ENCODE measurements around the gene DNAJC16. TPM values are rescaled to one million over a fixed set of nuclear protein-coding genes. Genes with fewer than 3 reads are reported as not detected.
A peak's percentile ranks its signal among the peaks of the same experiment; 100 is the strongest.

The DNAJC16 gene
- total and polyA plus RNA-seq, 2 of the 13 experiments (the other 11 are each of a cell fraction or from before 2014, with no cell fraction given), result 11.4 to 15.4 TPM

DNA sequence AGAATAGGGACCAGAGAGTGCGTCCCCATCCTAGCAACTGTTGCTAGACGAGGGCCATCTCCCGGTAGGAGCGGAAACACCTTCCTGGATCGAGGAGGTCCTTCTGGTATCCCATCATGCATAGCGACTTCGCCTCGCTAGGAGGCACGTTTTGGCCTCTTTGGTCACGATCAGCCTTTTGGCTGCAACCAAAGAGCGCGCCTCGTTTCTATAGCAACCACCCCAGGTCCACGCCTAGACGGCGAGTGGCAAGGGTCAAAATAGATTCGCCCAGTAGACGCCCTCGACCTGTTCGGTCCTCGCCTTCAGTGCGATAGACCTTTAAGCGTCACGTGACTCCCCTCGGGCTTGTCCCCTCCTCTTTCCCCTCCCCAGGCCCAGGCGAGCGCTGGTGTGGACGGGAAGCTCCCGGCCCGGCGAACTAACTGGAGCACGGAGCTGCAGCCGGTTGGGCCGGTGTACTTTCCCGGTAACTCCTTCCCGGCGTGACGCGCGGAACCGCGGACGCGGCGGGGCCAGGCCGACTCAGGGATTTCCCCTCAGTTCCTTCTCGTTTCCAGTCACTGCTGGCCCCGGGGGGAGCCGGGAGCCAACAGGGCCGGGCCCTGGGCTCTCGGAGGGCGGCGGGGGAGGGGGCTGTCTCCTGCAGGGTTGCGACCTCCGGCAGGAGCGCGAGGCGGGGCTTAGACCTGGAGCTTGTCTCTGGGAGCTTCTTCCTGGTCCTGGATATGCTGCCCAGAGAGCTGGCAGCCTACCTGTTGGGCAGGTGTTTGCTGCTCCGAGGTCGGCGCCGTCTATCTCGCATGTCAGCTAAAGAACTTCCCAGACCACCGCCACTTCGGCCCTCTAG lies at the start of gene DNAJC16 (continued):
- TF ChIP-seq ZBTB42 (CRISPR knock-in tag; IDR thresholded peaks at IDR 0.05) (no peak), ZNF326 (CRISPR knock-in tag; IDR thresholded peaks at IDR 0.05; ENCODE audit: borderline replicate concordance) (no peak), CSRNP2 (CRISPR knock-in tag; conservative IDR thresholded peaks at IDR 0.05; ENCODE audit: low read depth) (no peak), TAF15 (IDR thresholded peaks at IDR 0.05; ENCODE audit: low read depth, low read length, poor library complexity, severe bottlenecking) (no peak), NR3C1 (CRISPR knock-in tag; IDR thresholded peaks at IDR 0.05) (no peak), SRF (IDR thresholded peaks at IDR 0.05; ENCODE audit: low read depth, low read length) (no peak), MAFF (IDR thresholded peaks at IDR 0.05; ENCODE audit: low read depth, low read length) (no peak), ZNF329 (CRISPR knock-in tag; IDR thresholded peaks at IDR 0.05; ENCODE audit: low read depth) (no peak), ZFP82 (CRISPR knock-in tag; IDR thresholded peaks at IDR 0.05; ENCODE audit: borderline replicate concordance) (no peak), FOXJ3 (CRISPR knock-in tag; IDR thresholded peaks at IDR 0.05; ENCODE audit: borderline replicate concordance) (no peak; the same call in 1 of the 2 replicates), ZNF562 (CRISPR knock-in tag; IDR thresholded peaks at IDR 0.05; ENCODE audit: borderline replicate concordance) (no peak), ZNF20 (CRISPR knock-in tag; IDR thresholded peaks at IDR 0.05) (no peak), ZGPAT (CRISPR knock-in tag; IDR thresholded peaks at IDR 0.05) (peak; percentile 96), NBN (conservative IDR thresholded peaks at IDR 0.05) (no peak), HNRNPL (IDR thresholded peaks at IDR 0.05; ENCODE audit: low read depth, low read length) (0 out of 2 replicates have a peak, but pooled peaks have one; percentile 53)
- TF ChIP-seq, protein P1, sequence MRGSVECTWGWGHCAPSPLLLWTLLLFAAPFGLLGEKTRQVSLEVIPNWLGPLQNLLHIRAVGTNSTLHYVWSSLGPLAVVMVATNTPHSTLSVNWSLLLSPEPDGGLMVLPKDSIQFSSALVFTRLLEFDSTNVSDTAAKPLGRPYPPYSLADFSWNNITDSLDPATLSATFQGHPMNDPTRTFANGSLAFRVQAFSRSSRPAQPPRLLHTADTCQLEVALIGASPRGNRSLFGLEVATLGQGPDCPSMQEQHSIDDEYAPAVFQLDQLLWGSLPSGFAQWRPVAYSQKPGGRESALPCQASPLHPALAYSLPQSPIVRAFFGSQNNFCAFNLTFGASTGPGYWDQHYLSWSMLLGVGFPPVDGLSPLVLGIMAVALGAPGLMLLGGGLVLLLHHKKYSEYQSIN (CRISPR knock-in tag; IDR thresholded peaks at IDR 0.05; ENCODE audit: borderline replicate concordance), result no peak
- TF ChIP-seq, protein P2, sequence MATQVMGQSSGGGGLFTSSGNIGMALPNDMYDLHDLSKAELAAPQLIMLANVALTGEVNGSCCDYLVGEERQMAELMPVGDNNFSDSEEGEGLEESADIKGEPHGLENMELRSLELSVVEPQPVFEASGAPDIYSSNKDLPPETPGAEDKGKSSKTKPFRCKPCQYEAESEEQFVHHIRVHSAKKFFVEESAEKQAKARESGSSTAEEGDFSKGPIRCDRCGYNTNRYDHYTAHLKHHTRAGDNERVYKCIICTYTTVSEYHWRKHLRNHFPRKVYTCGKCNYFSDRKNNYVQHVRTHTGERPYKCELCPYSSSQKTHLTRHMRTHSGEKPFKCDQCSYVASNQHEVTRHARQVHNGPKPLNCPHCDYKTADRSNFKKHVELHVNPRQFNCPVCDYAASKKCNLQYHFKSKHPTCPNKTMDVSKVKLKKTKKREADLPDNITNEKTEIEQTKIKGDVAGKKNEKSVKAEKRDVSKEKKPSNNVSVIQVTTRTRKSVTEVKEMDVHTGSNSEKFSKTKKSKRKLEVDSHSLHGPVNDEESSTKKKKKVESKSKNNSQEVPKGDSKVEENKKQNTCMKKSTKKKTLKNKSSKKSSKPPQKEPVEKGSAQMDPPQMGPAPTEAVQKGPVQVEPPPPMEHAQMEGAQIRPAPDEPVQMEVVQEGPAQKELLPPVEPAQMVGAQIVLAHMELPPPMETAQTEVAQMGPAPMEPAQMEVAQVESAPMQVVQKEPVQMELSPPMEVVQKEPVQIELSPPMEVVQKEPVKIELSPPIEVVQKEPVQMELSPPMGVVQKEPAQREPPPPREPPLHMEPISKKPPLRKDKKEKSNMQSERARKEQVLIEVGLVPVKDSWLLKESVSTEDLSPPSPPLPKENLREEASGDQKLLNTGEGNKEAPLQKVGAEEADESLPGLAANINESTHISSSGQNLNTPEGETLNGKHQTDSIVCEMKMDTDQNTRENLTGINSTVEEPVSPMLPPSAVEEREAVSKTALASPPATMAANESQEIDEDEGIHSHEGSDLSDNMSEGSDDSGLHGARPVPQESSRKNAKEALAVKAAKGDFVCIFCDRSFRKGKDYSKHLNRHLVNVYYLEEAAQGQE (IDR thresholded peaks at IDR 0.05; ENCODE audit: borderline replicate concordance in 1 of 2, low read depth in 1 of 2, low read length in 2 of 2), result no peak
- TF ChIP-seq, protein P3, sequence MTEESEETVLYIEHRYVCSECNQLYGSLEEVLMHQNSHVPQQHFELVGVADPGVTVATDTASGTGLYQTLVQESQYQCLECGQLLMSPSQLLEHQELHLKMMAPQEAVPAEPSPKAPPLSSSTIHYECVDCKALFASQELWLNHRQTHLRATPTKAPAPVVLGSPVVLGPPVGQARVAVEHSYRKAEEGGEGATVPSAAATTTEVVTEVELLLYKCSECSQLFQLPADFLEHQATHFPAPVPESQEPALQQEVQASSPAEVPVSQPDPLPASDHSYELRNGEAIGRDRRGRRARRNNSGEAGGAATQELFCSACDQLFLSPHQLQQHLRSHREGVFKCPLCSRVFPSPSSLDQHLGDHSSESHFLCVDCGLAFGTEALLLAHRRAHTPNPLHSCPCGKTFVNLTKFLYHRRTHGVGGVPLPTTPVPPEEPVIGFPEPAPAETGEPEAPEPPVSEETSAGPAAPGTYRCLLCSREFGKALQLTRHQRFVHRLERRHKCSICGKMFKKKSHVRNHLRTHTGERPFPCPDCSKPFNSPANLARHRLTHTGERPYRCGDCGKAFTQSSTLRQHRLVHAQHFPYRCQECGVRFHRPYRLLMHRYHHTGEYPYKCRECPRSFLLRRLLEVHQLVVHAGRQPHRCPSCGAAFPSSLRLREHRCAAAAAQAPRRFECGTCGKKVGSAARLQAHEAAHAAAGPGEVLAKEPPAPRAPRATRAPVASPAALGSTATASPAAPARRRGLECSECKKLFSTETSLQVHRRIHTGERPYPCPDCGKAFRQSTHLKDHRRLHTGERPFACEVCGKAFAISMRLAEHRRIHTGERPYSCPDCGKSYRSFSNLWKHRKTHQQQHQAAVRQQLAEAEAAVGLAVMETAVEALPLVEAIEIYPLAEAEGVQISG (CRISPR knock-in tag; IDR thresholded peaks at IDR 0.05), result peak; percentile 99

All from HepG2 (cell line).